Sigmoid colon (tissue), 7 donors: ENCODE measurements around the gene PTRH1. TPM values are rescaled to one million over a fixed set of nuclear protein-coding genes. Genes with fewer than 3 reads are reported as not detected.
A peak's percentile ranks its signal among the peaks of the same experiment; 100 is the strongest.

Experiments used
- DNase-seq: peaks from one replicate; pipeline ENCODE4 v3.0.0-alpha.2; 2019
- H3K27ac ChIP-seq, 4 donors: fragments of 200-600 bp; sonication (generic); one replicate each; pipeline ENCODE4 v1.5.1; 2016 to 2019; ENCODE audit warnings: mild to moderate bottlenecking in 1 of 4
- H3K27me3 ChIP-seq, 3 donors: fragments of 200-600 bp; sonication (generic); one replicate each; pipeline ENCODE4 v1.5.1; 2019; ENCODE audit warnings: mild to moderate bottlenecking in 1 of 3
- H3K36me3 ChIP-seq, 4 donors: fragments of 200-600 bp; sonication (generic); one replicate each; pipeline ENCODE4 v1.5.1; 2016 to 2019
- H3K4me1 ChIP-seq, 4 donors: fragments of 200-600 bp; sonication (generic); one replicate each; pipeline ENCODE4 v1.5.1; 2017 to 2019
- H3K4me3 ChIP-seq, 4 donors: fragments of 200-600 bp; sonication (generic); one replicate each; pipeline ENCODE4 v1.5.1; 2017 to 2019; ENCODE audit warnings: mild to moderate bottlenecking in 2 of 4, moderate library complexity in 1 of 4
- H3K9me3 ChIP-seq, 4 donors: fragments of 200-600 bp in 3 of 4; sonication (generic) in 3 of 4; one replicate each; pipeline versions ENCODE4 v1.5.1 to v1.6.1; 2013 to 2019
- EP300 ChIP-seq, 4 donors: sonication (generic); formaldehyde crosslinking; IDR thresholded peaks; one replicate each; pipeline ENCODE4 v1.6.1; 2017; ENCODE audit warnings: antibody characterized with exemption in 4 of 4
- POLR2A ChIP-seq, 2 donors: fragments of 450-650 bp; IDR thresholded peaks; one replicate each; pipeline ENCODE4 v1.6.1; 2016; ENCODE audit warnings: antibody characterized with exemption in 2 of 2, mild to moderate bottlenecking in 2 of 2, moderate library complexity in 2 of 2
- POLR2AphosphoS5 ChIP-seq, 4 donors: sonication (generic); formaldehyde crosslinking; IDR thresholded peaks; one replicate each; pipeline ENCODE4 v1.6.1; 2017; ENCODE audit warnings: antibody characterized with exemption in 4 of 4
- WGBS, 2 donors: extraction: QIAGEN DNeasy Blood & Tissue Kit; methylation state at CpG; one replicate each; pipeline ENCODE4 v1.1.7; 2013; 5-methylcytosine and 5-hydroxymethylcytosine counted together
- intact Hi-C: fragments of 100-400 bp; cut with DNase I; formaldehyde crosslinking; loops from one replicate; pipeline ENCODE4 v1.15.1; 2023
- polyA plus RNA-seq, 3 donors: library from polyadenylated mRNA; stranded (reverse); fragments of 200-250 nt; gene quantifications; one replicate each; pipeline ENCODE4 v1.2.3, GENCODE V29; 2013
- total RNA-seq, 4 donors: library from RNA; depleted of rRNA; stranded (reverse); fragments of >200 nt; gene quantifications; one replicate each; pipeline ENCODE4 v1.1.0, GENCODE V29; 2016
- TF ChIP-seq, protein P1 (sequence below), 4 experiments: fragments of 450-650 bp in 3 of 4; fragments of 200-600 bp in 1 of 4; IDR thresholded peaks; one replicate each; pipeline ENCODE4 v1.5.1; 2016 to 2019; ENCODE audit warnings: antibody characterized with exemption in 4 of 4, mild to moderate bottlenecking in 3 of 4, moderate library complexity in 2 of 4
- donor health status: healthy with polysubstance abuse.
- donor health status: Bipolar disorder and iron deficiency.
- donor health status: healthy.

Gene PTRH1
- total and polyA plus RNA-seq, 7 donors: 8.9 to 25.8 (median 16.3) TPM

DNA sequence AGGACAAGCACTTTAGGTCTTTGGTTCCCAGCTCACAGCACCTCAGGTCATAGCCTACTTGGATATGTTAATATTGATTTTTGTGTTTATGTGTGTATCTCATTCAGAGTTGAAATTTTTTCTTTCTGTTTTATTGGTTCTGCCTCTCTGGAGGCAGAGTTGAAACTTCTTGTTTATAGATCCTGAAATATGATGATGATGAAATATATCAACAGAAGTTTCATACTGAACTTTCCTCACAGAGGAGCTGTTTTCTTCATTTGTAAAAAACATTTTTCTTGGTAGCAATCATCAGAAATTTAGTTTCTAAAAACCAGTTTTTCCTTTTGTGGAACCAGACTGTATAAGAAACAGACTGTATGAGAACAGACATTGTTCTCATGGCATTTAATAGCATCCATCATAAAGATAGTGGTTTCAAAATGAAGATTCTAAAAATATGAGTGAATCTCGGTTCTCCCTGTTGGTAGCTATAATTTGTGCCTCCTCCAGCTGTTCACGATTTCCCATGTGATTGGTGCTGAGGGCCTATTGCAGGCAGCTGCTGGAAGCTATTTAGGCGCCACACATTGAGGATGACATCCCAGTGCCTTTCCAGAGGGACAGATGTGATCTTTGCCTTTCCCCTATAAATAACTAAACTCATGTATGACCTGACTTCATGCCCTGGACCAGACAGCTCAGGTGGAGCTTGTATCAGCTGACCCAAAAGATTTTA, 48.2 kb downstream of the PTRH1 start:
- Histone ChIP-seq H3K27me3 (no peaks in the 10 kb centered on the region), H3K4me1 (no peaks in the 10 kb centered on the region), H3K4me3 (no peak overlapping the region), H3K36me3 (peaks cover 0 to 93% (median 16%) of the 10 kb centered on the region in 4 donors), H3K9me3 (no peaks in the 10 kb centered on the region), H3K27ac (no peak overlapping the region)
- 63 to 82% methylated on average over 3 of the region's 3 CpGs for WGBS, 2 donors
- DNase-seq: no peak
- TF ChIP-seq, protein P1, sequence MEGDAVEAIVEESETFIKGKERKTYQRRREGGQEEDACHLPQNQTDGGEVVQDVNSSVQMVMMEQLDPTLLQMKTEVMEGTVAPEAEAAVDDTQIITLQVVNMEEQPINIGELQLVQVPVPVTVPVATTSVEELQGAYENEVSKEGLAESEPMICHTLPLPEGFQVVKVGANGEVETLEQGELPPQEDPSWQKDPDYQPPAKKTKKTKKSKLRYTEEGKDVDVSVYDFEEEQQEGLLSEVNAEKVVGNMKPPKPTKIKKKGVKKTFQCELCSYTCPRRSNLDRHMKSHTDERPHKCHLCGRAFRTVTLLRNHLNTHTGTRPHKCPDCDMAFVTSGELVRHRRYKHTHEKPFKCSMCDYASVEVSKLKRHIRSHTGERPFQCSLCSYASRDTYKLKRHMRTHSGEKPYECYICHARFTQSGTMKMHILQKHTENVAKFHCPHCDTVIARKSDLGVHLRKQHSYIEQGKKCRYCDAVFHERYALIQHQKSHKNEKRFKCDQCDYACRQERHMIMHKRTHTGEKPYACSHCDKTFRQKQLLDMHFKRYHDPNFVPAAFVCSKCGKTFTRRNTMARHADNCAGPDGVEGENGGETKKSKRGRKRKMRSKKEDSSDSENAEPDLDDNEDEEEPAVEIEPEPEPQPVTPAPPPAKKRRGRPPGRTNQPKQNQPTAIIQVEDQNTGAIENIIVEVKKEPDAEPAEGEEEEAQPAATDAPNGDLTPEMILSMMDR (IDR thresholded peaks at IDR 0.05): no peak
- TF ChIP-seq POLR2AphosphoS5 (IDR thresholded peaks at IDR 0.05): no peak
- no peak for TF ChIP-seq POLR2A (IDR thresholded peaks at IDR 0.05)
- no peak for TF ChIP-seq EP300 (IDR thresholded peaks at IDR 0.05)
- intact Hi-C loops: no loop called here

DNA sequence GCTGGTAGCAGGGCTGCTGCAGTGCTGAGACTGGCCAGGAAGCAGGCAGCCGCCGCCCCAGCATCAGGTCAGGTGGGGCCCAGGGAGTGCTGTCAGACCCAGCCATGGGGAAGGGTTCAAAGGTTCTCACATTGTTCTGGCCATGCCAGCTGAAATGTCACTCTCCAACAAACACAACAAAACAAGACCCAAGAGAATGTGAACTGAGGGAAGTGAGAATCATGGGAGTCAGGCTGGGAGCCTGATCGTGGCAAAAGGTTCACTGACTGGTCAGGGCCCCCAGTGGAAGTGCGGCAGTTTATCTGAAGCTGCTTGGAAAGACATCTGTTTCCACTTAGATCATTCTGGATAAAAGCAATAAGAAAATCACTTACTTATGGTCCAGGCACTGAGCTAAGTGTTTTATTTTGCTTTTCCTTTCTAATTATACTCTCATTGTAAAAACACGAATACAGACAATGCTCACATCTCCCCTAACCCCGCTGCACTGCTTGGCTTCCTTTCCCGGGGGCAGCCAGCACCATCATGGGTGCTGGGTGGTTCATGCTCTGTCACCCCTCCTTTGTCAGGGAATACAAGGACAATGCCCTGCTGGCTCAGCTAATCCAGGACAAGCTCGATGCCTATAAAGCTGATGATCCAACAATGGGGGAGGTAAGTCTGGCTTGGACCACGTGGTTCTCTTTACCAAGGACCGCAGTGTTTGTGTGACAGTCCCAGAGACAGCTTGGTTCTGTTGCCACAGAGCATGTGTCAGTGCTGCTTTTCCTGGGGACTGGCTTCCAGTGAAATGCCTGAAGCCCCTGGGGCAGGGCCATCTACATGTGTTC, 50.6 kb downstream of the PTRH1 start:
- Histone ChIP-seq H3K36me3 (peaks cover 0 to 88% (median 10%) of the 10 kb centered on the region in 4 donors), H3K9me3 (no peaks in the 10 kb centered on the region), H3K4me1 (no peaks in the 10 kb centered on the region), H3K27ac (peak overlapping the region in 1 of 4 donors; percentile 38), H3K27me3 (no peaks in the 10 kb centered on the region), H3K4me3 (no peak overlapping the region)
- intact Hi-C loops: no loop called here
- TF ChIP-seq, protein P1 (IDR thresholded peaks at IDR 0.05): no peak
- WGBS, 2 donors: 60 to 71% methylated on average over 10 of the region's 10 CpGs
- DNase-seq: no peak

DNA sequence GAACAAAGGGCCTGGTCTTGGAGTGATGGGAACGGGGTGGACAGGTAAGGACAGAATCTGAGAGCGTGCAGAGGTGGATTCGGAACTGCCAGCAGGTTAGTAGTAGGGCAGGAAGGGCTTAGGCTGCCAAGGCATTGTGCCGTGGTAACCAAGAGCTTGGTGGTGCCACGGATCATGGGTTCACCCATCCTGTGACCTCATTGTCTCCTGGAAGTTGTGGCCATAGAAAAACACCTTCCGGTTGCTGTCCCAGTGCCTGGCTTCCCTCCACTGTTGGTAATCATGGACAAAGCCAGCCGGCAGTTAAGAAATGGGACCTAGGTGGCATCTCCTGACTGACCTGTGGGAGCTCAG, 51.2 kb downstream of the PTRH1 start:
- DNase-seq: no peak
- Histone ChIP-seq H3K27me3 (no peaks in the 10 kb centered on the region), H3K4me3 (no peak overlapping the region), H3K9me3 (no peaks in the 10 kb centered on the region), H3K27ac (peak overlapping the region in 1 of 4 donors; percentile 38), H3K4me1 (no peaks in the 10 kb centered on the region), H3K36me3 (peaks cover 0 to 88% (median 10%) of the 10 kb centered on the region in 4 donors)
- intact Hi-C loops: no loop called here
- WGBS, 2 donors: 89 to 93% methylated on average over 7 of the region's 7 CpGs
- TF ChIP-seq POLR2A (IDR thresholded peaks at IDR 0.05) (no peak), EP300 (IDR thresholded peaks at IDR 0.05) (no peak), POLR2AphosphoS5 (IDR thresholded peaks at IDR 0.05) (no peak)
- TF ChIP-seq, protein P1 (IDR thresholded peaks at IDR 0.05): no peak

Other genes with a start within 250 kb of the PTRH1 start
- gene STXBP1, start 103.4 kb downstream of the PTRH1 start, total RNA-seq: 10 to 100 TPM; 32.3 to 97.2 (median 41.0) TPM
- 1 to 10 TPM; 3.7 to 9.2 (median 9.0) TPM for gene STXBP1, start 103.4 kb downstream of the PTRH1 start, polyA plus RNA-seq
- gene CFAP157, start 8.7 kb downstream of the PTRH1 start, total RNA-seq: not detected
- gene CFAP157, start 8.7 kb downstream of the PTRH1 start, polyA plus RNA-seq: under 1 TPM in 1 of 3 donors, not detected in 2; 0.12 TPM
- gene TTC16, start 416 bp upstream of the PTRH1 start, total RNA-seq: not detected
- gene TTC16, start 416 bp upstream of the PTRH1 start, polyA plus RNA-seq: under 1 TPM in 1 of 3 donors, not detected in 2; 0.15 TPM
- 10 to 100 TPM in 1 of 4 donors, 1 to 10 TPM in 3; 6.1 to 10.4 (median 7.9) TPM for gene TOR2A, start 19.6 kb upstream of the PTRH1 start, total RNA-seq
- gene TOR2A, start 19.6 kb upstream of the PTRH1 start, polyA plus RNA-seq: 10 to 100 TPM; 12.6 to 26.4 (median 15.7) TPM
- gene SH2D3C, start 63.0 kb upstream of the PTRH1 start, total RNA-seq: 1 to 10 TPM; 3.1 to 7.2 (median 4.9) TPM
- 10 to 100 TPM in 1 of 3 donors, 1 to 10 TPM in 2; 1.4 to 11.3 (median 6.6) TPM for gene SH2D3C, start 63.0 kb upstream of the PTRH1 start, polyA plus RNA-seq
- gene CDK9, start 70.4 kb upstream of the PTRH1 start, total RNA-seq: 10 to 100 TPM; 44.9 to 77.2 (median 51.8) TPM
- gene CDK9, start 70.4 kb upstream of the PTRH1 start, polyA plus RNA-seq: 10 to 100 TPM; 28.9 to 47.2 (median 32.4) TPM
- gene FPGS, start 87.2 kb upstream of the PTRH1 start, total RNA-seq: 10 to 100 TPM; 32.1 to 47.9 (median 35.8) TPM
- gene FPGS, start 87.2 kb upstream of the PTRH1 start, polyA plus RNA-seq: 10 to 100 TPM in 2 of 3 donors, 1 to 10 TPM in 1; 9.2 to 51.3 (median 16.8) TPM
- gene ENG, start 139.0 kb upstream of the PTRH1 start, total RNA-seq: 10 to 100 TPM; 17.1 to 28.5 (median 20.6) TPM
- 10 to 100 TPM in 2 of 3 donors, 1 to 10 TPM in 1; 5.4 to 50.4 (median 25.7) TPM for gene ENG, start 139.0 kb upstream of the PTRH1 start, polyA plus RNA-seq
- 10 to 100 TPM; 28.8 to 73.2 (median 48.7) TPM for gene AK1, start 162.0 kb upstream of the PTRH1 start, total RNA-seq
- gene AK1, start 162.0 kb upstream of the PTRH1 start, polyA plus RNA-seq: 100 to 1,000 TPM in 1 of 3 donors, 10 to 100 TPM in 2; 85.9 to 254 (median 85.9) TPM
- gene ST6GALNAC6, start 183.9 kb upstream of the PTRH1 start, total RNA-seq: 100 to 1,000 TPM; 107 to 125 (median 114) TPM
- gene ST6GALNAC6, start 183.9 kb upstream of the PTRH1 start, polyA plus RNA-seq: 100 to 1,000 TPM in 1 of 3 donors, 10 to 100 TPM in 2; 35.6 to 112 (median 87.1) TPM
- gene ST6GALNAC4, start 201.4 kb upstream of the PTRH1 start, total RNA-seq: 10 to 100 TPM; 22.8 to 27.7 (median 25.5) TPM
- gene ST6GALNAC4, start 201.4 kb upstream of the PTRH1 start, polyA plus RNA-seq: 10 to 100 TPM; 25.2 to 51.1 (median 37.7) TPM
- gene PIP5KL1, start 215.1 kb upstream of the PTRH1 start, total RNA-seq: 1 to 10 TPM in 3 of 4 donors, under 1 TPM in 1; 0.16 to 4.2 (median 2.6) TPM
- gene PIP5KL1, start 215.1 kb upstream of the PTRH1 start, polyA plus RNA-seq: 1 to 10 TPM in 1 of 3 donors, under 1 TPM in 1, not detected in 1; 0.70 to 1.8 TPM
- 10 to 100 TPM in 2 of 4 donors, 1 to 10 TPM in 2; 6.0 to 11.9 (median 9.7) TPM for gene DPM2, start 222.2 kb upstream of the PTRH1 start, total RNA-seq
- gene DPM2, start 222.2 kb upstream of the PTRH1 start, polyA plus RNA-seq: 10 to 100 TPM; 17.3 to 41.9 (median 24.6) TPM